NCI-H2029 treated with DMSO at 0.1 percent for 48 hours (cell line): ENCODE results near the gene MC2R.
"Not testable (repeated sequence)": the region's sequence is repeated elsewhere in the genome, so short reads cannot be mapped to it uniquely, and the experiment has no call there.

Source experiments
- DNase-seq: peaks from one replicate; lab custom pipeline; 2025; lab: John Stamatoyannopoulos, UW

MC2R gene

GRCh38 chr18:13893418-13893760, 21.9 kb downstream of the MC2R start:
- DNase-seq = no peak

DNA sequence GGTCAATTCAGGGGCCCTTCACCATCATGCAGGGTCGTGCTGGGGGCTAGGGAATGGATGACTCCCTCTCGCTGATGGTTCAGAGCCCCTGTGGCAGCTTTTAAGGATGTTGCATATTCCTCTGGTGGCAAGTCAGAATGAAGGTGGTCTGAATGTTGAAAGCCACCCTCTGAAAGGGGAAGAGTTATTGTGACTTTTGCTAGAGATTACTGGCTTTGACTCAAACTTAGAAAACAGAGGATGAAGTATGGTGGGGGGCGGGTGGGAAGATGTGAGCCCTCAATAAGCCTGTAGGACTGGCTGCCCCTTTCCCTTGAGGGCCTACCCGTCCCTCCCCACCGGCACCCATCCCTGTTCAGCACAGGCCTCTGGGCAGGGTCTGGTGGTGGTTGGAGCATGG, 23.2 kb downstream of the MC2R start:
- no peak for DNase-seq

GRCh38 chr18:13890761-13891361, 24.5 kb downstream of the MC2R start:
- peak; percentile 13 for DNase-seq

DNA sequence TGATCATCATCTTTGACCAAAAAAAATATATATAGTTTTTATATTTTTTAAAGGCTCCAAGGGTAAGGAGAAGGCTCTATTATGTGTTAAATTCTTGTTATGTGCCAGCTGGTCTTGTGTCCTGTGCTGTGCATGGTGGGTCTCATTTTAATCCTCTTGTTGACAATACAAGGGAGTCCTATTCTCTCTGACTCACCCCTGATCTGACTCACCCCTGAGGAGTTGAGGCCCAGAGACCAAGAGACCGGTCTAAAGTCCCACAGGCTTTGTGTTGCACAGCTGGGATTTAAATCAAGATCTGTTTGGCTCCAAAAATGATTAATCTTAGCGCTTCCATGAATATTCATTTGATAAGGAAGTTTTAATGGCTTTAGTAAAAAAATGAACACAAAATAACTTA, 25.7 kb downstream of the MC2R start:
- DNase-seq = no peak

DNA sequence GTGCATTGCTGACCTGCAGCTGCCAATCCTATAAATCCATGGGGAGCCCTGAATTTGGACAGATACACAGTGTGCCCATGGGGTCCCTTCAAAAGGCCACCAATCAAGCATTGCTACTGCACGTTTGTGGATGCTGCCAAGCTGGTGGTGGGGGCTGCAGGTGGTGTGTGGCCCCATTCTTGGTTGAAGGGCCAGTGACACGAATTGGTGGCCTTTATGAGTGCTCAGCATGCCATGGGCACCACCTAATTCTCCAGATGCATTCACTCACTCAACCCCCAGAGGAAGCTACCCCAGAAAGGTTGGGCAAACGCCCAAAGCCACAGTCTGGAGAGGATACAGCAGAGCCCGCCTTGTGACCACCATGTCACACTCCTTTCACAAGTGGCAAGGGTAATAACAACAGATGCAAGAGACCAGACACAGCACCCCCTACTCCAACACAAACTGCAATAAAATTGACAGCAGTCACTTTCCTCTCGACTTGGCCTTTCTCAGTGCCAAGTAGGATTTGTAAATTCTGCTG, 27.1 kb downstream of the MC2R start:
- DNase-seq = no peak

GRCh38 chr18:13885009-13885408, 30.3 kb downstream of the MC2R start:
- DNase-seq = no peak

DNA sequence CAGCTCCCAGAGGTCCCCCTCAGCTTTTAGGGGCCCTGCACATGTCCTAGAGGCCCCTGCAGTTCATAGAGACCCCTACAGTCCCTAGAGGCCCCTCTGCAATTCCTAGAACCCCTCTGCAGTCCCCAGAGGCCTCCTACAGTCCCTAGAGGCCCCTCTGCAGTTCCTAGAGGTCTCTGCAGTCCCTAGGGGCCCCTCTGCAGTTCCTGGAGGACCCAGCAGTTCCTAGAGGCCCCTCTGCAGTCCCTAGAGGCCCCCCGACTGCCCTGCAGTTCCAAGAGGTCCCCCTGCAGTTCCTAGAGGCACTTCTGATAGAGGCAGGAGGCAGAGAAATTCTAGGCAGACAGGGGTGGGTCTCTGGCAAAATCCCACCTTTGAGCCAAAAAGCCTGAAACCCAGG, 35.4 kb downstream of the MC2R start:
- no peak for DNase-seq

GRCh38 chr18:13879492-13879891, 35.8 kb downstream of the MC2R start:
- no peak for DNase-seq

- no peak for DNase-seq
Observed at GRCh38 chr18:13878857-13879256, 36.5 kb downstream of the MC2R start.

DNA sequence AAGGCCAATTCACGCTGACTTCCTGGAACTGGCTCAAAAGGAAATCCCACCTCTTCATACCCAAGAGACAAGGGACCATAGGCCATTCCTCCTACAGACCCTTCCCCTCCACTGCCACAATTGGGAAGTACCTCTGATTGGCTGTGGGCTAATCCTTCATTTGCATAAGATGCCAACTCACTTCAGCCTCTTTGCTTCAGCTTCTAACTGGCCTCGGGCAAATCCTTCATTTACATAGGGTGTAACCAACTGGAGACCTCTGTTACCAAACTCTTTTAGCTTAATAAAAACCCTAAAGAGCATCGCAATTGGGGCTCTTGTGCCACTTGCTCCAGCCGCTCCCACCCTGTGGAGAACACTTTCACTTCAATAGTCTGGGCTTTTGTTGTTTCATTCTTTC, 38.2 kb downstream of the MC2R start:
- DNase-seq = no peak

GRCh38 chr18:13874558-13874957, 40.8 kb downstream of the MC2R start:
- DNase-seq = no peak

- no peak for DNase-seq
Observed at GRCh38 chr18:13872932-13873331, 42.4 kb downstream of the MC2R start.

DNA sequence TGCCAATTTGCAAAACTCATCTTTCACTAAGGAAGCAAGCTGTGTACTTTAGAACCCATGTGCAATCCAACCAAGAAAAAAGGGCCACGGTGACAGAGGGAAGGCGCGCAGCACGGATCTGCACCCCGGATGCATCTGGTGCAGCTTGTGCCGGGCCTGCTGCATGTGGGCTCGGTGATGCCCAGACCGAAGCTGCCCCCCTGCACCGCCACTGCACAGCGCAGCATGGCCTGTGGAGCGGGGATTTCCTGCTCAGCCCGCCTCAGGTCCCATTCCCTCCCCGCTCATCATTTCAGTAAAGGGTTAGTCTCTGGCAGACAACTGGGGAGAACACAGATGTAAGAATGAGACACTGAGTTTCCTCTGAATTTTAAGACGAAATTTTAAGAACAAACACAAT, 43.0 kb downstream of the MC2R start:
- no peak for DNase-seq

- no peak for DNase-seq
Observed at GRCh38 chr18:13871701-13872100, 43.6 kb downstream of the MC2R start.

GRCh38 chr18:13868501-13869271, 46.6 kb downstream of the MC2R start:
- no peak for DNase-seq

- DNase-seq = not testable (repeated sequence)
Observed at GRCh38 chr18:13862898-13863297, 52.4 kb downstream of the MC2R start.

DNA sequence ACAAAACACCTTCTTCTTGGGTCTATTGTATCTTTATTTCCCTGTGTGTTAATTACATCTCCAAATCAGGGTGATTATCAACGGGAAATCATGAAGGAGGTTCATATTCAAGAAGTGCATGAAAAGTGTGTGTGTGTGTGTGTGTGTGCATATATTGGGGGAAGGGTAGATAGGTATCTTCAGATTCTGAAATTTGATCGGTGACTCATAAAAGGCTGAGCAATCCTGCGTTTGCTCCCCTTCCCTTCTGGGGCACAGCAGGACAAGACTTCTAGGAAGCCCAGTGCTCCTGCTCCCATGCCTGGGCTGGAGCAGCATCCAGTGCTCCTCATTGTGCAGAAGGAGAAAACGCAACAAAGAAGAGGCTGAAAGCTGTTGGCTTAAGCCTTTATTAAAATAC, 65.5 kb downstream of the MC2R start:
- no peak for DNase-seq

DNA sequence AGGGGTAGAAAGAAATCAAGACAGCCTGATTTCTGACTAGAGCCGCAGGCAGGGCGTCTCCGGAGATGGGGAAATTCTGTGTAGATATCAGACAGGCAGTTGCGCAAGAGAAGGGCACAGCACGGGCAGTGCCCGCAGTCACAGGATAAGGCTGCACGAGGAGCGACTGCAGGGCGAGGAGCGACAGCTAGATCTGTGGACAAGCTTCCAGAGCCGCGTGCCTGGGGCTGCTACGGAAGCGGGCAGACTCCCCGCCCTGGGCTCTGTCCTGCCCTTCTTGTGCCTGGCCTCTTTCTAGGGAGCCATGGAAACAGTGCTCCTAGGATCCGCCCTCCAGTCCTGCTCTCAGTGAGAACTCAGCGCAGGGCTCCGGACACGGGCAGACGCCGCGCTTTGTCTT, 78.8 kb downstream of the MC2R start:
- no peak for DNase-seq

DNA sequence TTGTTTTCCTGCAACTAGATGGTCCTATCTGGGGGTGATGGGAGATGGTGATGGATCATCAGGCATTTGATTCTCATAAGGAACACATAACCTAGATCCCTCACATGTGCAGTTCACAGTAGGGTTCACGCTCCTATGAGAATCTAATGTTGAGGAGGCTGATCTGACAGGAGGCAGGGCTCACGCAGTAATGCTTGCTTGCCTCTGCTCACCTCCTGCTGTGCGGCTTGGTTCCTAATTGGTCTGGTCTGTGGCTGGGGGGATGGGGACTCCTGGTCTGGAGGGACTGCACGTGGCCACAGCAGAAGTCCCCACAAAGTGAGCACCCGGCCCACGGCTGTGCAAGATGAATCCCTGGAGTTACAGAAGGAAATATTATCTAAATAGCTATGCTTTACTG, 80.1 kb downstream of the MC2R start:
- DNase-seq = no peak

GRCh38 chr18:13834496-13835015, 80.8 kb downstream of the MC2R start:
- DNase-seq = no peak
